Measurements from ENCODE around the gene CCND3.
A peak's percentile ranks its signal among the peaks of the same experiment; 100 is the strongest.
"Not testable (repeated sequence)": the region's sequence is repeated elsewhere in the genome, so short reads cannot be mapped to it uniquely, and the experiment has no call there.

CCND3 gene

DNA sequence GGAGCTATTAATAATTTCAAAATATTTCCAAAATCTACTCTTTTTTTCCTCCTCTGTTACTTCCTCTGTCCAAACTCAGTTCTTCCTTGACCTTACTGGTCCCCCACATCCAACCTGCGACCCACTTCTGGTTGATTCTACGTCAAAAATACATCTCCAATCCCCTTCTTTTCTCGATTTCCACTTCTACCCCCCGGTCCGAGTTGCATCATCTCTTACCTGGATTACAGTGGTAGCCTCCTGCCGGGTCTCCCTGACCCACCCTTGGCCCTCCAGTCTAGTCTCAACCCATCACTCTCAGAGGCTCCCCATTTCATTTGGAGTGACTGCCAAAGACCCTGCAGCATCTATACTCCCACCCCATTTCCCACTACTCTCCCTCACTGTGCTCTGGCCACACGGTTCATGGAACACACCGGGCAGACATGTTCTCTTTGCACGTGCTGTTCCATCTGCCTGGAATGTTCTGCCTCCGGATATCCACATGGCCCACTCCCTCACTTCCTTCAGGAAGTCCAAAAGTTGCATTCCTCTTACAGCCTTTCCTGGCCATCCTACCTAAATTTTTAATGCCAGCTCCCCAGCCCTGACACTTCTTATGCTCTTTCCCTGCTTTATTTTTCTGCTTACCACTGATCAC lies 6.1 kb upstream of the CCND3 start:
- DNase-seq = no peak

DNA sequence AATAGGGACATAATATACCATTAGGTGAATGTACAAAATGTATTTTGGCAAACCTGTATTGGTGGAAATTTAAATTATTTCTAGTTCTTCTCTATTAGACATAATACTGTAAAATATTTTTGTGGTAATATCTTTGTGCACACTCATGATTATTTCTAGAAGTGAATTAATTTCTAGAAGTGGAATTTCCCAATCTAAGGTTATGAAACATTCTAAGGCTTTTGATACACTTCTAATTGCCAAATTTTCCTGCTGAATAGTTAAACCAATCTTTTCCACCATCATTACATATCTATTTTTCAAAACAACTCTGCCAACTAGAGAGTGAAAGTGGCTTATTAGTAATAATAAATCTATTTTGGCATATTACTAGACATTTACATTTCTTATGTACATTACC lies 1.8 kb upstream of the CCND3 start:
- DNase-seq = no peak

DNA sequence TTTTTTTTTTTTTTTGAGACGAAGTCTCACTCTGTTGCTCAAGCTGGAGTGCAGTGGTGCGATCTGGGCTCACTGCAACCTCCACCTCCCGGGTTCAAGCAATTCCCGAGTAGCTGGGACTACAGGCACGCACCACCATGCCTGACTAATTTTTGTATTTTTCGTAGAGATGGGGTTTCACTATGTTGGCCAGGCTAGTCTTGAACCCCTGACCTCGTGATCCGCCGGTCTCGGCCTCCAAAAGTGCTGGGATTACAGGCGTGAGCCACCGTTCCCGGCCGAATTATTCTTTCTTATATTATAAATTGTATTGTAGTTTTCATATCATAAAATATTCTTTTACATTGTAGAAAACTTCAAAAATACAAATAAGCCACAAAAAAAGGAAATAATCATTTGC lies 1.3 kb upstream of the CCND3 start:
- DNase-seq = not testable (repeated sequence)

DNA sequence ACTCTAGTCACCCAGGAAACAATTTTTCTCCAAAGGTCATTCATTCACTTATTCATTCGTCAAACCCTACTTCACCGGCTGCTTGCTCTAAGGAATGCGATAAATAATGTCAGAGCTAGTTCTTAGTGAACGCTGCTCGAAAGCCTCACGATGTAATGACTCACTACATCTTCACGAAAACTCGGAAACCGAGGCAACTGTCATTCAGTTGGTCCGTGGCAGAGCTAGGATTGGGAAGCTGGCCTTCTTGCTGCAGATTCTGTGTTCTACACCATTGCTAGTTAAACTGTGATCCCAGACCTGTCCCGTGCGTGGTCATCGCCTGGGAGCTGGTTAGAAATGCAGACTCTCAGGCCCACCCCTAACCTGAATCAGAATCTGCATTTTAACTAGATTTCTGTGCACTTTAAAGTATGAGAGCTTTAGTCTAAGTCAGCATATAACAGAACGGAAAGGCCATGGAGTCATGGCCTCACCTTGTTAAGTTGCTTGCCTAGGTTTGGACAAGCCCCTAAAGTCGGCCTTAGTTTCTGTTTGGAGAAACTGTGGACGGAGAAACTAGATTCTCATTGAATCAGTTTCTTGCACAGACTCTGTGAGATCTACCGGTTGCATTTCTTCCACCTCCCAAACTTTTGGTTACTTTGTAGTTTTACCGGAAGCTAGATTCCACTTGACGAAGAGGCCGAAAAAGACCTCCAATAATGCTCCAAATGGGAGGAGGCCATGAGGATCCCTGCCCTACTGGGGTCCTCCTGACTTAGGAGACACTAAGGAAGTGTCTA lies 651 bp upstream of the CCND3 start:
- DNase-seq = no peak

DNA sequence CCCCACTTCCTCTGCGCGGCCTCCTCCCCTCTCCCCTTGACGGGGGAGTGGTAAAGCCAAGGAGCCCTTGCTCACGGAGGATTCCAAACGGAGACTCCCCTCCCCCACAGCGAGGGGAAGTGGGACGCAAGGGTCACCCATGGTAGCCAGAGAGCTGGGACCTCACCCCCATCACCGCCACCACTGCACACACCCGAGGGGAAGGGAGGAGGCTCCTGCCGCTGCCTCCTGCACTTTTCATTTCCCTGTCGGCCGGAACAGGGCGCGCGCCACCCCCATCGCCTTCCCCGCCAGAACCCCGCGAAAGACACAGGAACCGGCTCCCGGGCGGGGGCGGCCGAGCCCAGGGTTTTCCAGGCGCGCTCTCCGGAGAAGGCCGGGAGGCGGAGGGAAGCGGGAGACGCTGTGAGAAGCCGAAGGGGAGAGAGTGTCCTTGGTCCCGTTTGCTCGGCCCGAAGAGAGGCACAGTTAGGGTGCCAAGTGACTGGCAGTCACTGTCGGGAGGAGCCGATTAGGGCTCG lies 789 bp downstream of the CCND3 start:
- DNase-seq = peak; percentile 74

DNA sequence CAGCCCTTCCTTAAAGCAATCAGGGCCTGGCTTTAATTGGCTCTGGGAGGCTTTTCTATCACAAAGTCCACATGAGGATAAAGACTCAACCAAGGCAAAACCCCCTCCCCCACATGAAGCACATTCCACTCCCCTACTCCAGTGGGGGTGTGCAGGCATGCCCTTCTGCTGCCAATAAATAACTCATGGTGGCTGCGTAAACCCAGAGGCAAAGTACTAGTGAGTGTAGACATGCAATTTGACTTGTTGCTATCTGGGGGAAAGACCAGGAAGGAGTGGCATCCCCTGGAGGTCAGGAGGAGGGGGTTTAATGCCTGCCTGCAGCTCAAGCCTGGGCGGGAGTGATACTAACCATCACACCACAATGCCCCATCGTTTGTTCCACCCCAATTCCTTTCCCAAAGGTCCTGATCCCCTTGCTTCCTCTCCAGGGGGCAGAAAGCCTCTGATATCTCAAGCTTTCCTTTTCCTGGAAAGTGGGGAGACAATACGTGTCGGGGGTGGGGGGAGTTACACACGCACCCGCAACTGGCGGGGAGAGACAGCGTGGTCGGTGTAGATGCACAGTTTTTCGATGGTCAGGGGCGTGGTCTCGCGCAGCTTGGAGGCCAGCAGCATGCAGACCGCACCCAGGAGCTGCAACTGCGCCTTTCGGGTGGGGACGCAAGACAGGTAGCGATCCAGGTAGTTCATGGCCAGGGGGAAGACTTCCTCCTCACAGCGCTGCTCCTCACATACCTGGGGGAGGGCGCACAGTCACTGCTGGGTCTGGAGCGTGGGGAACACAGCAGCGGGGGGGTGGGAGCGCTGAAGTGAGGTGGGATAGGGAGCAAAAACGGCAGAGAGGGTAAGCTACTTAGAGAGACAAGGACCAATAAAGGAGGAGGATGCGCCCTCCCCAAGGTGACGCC lies 1.5 kb downstream of the CCND3 start:
- peak; percentile 68 for DNase-seq

DNA sequence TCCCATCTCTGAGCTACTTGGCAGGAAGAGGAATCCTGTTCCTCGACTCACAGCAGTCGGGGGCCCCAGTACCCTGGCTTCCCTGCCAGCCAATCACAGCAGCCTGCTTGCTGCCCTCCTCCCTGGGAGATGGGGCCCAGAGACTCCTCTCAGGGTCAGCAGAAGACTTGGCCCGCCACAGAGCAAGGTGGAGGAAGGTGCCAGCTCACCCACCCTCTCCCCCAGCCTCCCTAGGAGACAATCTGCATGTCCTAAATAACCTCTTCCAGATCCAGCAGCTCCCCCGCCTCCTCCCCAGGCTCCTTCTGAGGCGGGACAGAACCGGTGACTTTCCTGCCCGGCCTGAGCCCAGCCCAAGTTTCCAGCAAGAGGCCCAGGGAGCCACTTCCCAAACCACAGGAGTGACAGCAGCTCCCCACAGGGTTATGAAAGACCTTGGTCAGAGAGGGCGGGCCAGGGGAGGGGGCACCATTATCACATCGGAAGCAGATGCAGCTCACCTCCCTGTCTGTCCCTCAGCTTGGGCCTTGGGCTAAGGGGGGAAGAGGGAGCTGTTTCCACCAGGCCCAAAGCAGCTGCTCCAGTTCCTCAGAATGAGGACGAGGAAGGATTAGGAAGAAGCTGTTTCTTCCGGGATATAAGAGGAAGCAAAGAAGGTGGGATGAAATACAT lies 2.3 kb downstream of the CCND3 start:
- DNase-seq = peak; percentile 72

DNA sequence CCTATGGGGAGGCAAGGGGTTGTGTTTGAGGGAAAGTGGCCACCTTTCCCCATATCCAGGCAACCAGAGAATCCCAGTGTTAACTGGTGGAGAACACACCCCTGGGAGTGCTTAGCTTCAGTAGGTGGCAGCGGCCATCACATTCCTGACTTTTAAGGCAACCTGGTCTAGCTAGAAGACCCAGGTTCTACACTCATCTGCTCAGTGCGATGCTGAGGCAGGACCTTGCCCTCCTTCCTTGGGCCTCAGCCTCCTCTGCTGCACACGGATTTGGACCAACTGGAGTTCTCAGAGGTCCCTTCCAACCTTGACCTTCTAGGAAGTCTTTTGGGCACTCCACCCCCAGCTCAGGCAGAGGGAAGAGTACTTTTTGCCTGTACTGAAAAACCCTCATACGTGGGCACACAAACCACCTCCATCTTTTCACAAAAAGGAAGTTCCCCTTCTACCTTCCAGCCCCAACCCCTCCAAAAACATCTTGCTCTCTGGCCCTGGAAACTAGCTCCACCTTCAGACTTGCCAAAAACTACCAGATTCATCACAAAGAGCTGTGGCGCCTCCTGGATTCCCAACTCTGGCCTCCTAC lies 2.9 kb downstream of the CCND3 start:
- no peak for DNase-seq

DNA sequence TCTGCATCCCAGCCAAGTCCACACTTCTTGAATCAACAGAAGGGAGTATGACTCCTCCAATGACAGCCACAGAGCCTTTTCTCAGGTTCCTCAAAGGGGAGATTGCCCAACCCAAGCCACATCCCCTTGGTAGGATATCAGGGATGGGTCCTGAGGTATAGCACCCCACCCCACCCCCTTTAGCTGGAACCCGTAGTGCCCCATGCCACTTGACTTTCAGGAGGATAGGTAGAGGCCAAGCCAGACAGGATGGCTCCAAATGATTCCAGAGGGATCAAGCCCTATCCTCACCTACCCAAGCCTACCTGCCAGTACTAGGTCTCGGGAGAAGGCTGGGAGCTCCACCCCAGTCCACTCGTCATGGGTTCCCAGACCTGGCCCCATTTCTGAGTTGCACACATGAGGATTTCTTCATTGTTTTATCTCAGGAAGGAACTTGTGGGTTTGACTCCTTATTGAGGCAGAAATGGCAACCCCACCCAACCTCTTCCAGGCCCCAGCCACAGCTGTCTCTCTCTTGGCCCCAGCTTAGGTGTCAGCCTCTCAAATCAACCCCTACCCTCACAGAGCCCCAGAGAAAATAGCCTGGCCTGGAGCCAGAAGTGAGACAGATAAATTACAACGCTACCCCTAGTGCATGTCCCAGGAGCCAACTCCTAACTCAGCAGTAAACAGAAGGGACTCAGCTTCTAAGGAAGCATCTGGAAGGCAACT lies 3.6 kb downstream of the CCND3 start:
- peak; percentile 63 for DNase-seq

DNA sequence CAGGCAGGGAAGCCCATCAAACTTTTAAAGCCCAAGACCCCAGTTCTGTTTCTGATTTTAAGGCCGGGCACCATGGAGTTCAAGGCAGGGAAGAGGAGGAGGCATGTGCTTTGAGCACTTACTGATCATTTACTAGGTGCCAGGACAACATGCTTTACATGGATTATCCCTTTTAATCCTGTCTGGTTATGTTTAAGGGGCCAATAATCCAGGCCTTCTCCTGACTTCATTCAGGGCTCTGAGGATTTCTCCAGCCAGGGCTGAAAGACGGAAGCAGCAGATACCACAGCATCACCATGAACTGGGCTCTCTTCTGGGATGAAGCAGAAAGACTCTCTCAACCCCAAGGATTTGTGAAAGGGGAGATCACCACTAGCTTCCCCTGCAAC lies 4.1 kb downstream of the CCND3 start:
- no peak for DNase-seq

DNA sequence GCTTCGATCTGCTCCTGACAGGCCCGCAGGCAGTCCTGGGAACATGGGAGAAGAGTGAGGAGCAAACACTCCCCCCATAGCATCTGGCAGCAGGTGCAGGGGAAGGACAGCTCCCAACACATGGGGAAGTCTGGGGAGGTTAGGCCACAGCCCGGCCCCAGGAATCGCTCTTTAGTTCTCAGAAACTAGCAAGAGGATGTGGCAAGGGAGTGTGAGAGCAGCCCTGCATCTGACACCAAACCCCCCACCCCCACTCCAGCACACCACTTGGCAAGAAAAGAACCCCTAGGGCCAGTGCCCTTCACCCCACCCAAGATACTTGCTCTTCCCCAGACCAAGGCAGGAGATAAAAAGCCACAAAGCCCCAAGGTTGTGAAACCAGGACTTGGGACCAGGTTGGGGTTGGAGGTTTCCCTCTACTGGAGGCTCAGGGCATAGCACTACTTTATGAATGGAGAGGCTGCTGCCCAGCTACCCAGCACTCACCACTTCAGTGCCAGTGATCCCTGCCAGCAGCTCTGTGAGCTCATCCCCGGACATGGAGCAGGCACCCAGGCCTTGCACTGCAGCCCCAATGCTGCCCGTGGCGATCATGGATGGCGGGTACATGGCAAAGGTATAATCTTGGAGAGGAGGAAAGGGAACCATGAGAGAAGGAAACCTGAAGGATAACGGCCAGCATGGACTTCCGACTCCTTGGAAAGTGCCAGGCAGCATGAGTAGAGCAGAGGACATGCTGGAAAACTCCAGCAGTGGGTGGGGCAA lies 5.4 kb downstream of the CCND3 start:
- DNase-seq = peak; percentile 95

DNA sequence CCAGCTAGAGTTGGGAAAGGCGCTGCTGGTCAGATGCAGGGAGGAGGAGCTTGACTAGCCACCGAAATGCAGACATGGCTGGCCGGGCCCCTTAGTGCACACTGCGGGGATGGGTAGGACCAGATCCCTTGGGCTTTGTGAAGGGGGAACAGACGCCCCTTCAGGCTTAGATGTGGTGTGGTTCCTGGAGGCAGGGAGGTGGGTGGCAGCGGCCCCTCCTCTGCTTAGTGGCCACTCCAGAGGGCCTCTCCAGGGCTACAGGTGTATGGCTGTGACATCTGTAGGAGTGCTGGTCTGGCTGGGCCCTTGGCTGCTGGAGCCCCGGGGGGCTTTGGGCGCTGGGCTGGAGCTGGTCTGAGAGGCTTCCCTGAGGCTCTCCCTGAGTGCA lies 5.9 kb downstream of the CCND3 start:
- no peak for DNase-seq

DNA sequence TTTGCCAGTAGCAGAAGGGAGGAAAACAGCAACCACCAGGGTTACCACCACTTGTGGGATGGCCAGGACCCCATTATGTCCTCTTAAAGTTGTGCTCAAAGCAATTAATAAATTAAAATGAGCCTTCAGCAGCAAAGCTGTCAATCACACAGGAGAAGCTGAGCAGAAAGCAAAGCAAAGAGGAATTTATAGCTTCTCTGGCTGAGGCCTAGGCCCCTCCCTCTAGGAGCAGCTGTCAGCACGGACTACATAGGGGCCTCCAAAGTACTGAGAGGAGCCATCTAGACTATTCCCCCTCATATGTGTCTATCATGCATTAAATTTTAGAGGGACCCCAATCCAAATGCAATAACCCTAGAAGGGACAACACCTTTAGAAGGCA lies 6.4 kb downstream of the CCND3 start:
- no peak for DNase-seq

DNA sequence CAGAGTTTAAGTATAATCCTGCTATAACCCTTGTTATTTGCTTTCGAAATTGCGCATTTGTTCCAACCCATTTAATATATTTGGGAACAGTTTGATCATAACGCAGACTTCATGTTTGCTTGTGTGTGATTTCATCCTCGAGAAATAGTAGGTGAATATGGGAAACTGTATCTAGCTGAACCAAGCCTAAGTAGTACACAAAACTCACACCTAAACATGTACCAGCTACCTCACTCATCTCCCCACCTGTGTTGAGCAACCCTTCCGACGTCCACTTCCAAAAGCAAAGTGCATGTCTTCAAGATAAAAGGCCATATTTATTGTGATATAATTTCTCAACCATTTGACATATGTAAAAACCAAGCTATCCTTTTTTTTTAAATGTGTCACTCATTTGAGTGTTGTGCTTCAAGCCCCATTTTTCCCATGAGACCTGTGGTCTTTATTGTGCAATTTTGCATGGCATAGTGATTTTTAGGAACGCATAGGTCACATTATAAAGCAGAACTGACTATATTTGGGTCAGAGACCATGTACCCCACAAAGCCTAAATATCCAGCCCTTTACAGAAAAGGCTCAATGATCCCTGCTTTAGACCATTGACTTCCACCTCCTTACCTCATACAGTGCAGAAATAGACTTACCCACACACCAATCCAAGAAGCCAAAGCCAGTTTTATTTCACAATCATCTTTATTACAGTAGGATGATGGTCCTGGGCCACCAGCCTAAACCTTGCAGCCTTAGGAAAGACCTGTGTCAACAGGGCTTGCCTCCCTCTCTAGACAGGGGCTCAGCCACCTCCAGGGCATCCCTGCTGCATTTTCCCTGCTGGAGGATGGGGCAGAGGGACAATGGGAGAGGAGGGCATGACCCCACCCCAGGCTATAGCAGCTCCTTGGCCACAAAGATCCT lies 7.1 kb downstream of the CCND3 start:
- no peak for DNase-seq

DNA sequence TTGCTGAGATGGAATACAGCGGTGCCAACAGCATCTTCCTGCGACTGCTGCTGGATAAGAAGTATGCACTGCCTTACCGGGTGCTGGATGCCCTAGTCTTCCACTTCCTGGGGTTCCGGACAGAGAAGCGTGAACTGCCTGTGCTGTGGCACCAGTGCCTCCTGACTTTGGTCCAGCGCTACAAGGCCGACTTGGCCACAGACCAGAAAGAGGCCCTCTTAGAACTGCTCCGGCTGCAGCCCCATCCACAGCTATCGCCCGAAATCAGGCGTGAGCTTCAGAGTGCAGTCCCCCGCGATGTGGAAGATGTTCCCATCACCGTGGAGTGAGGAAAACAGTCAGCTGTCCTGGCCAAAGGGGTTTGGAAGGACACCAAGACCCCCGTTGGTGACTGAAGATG lies 9.2 kb downstream of the CCND3 start:
- no peak for DNase-seq

DNA sequence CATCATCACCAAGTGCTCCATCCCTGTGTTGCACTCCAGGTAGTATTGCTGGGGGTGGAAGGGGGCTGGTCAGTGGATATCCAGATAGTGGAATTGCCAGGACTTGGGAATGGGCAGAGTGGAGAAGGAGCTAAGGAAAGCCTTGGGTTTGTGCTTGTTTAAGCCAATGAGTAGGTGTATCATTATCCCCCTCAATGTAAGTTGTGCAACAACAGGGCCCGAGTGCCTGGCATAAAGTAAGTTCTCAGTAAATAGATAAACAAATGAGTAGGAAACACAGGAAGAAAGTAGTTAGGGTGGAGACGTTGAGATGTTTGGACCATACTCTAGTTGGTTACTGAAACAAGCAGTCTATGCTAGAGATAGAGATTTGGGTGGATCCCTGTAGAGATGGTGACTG lies 9.8 kb downstream of the CCND3 start:
- no peak for DNase-seq

DNA sequence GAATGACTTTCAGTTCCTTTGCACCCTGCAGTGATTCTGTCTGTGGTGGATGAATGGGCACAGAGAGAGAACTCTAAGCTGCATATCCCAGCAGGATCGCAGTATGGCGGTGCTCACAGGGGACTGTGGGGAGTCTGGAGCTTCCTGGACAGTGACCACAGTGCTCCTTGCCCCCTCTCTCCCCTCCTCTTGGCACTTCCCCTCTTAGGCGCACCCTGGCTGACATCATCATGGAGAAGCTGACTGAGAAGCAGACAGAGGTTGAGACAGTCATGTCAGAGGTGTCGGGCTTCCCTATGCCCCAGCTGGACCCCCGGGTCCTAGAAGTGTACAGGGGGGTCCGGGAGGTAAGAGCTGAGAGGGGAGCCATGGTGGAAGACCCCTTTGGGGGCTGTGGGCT lies 11.7 kb downstream of the CCND3 start:
- no peak for DNase-seq

DNA sequence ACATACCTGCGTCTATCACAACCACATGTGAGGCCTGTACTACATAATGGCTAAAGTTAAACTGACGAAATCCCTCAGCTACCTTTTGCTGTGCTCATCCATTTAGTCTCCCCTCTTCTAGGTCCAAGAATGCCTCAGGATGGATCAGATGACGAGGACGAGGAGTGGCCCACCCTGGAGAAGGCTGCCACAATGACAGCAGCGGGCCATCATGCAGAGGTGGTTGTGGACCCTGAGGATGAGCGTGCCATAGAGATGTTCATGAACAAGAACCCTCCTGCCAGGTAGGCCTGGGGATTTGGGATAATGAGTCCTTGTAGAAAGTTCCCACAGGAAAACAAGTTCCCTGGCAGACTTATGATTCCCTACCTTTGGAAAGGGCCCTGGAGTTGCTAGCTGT lies 14.4 kb downstream of the CCND3 start:
- DNase-seq = no peak

DNA sequence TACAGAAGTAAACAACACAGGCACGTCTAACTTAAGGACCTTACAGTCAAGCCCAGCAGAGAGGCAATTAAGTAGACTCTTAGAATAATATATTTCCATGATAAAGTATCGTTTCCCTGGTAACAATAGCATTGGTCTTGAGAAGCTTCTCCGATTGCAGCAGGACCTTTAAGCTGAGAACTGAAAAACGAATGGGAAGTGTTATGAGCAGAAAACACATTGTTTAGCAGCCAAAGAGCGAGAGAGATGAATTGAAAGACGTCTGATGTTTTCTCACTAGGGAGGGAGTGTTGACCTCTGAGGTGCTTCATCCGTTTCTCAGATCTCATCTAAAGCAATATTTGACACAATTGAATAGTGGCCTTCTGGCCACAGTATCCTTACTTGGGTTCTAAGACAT lies 19.5 kb downstream of the CCND3 start:
- DNase-seq = no peak

DNA sequence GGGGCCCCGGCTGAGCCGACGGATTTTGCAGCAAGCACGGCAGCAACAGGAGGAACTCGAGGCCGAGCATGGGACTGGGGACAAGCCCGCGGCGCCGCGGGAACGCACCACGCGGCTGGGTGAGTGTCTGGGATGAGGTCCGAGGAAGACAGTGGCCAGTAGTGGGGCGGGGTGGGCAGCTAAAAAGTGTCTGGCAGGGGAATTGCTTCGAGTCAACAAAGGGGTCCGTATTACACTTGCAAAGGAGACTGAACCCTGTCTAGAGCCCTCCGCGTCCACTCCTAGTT lies 20.0 kb downstream of the CCND3 start:
- no peak for DNase-seq
